ENCODE data around the gene SLC26A2.

The SLC26A2 gene

GRCh38 chr5:149999359-149999758 is 38.8 kb downstream of the SLC26A2 start:
- DNase-seq (ENCODE audit: low read depth, low spot score), result no peak

GRCh38 chr5:149999866-150000255 is 39.3 kb downstream of the SLC26A2 start:
- peak overlapping the region; percentile 96 for H3K27ac ChIP-seq
- DNase-seq (ENCODE audit: low read depth, low spot score), result no peak

More at GRCh38 chr5:149999359-149999758, 38.8 kb downstream of the SLC26A2 start:
- H3K27ac ChIP-seq, result peak overlapping the region; percentile 96

GRCh38 chr5:150000256-150000989 is 39.9 kb downstream of the SLC26A2 start, which contains the start of the genes HMGXB3 and TIGD6:
Gene HMGXB3, plus strand, starts transcription at chr5:150000739. Its CDS starts 4,114 bp downstream, at chr5:150004853.
Gene TIGD6, minus strand, starts transcription at chr5:150000654. Its CDS starts 4,306 bp downstream, at chr5:149996348.
- DNase-seq (ENCODE audit: low read depth, low spot score), result peak; percentile 55
- peak within 1 kb of the TSS; percentile 96 for H3K27ac ChIP-seq

- H3K27ac ChIP-seq, result peak overlapping the region; percentile 96
- DNase-seq (ENCODE audit: low read depth, low spot score), result no peak
Measured at GRCh38 chr5:150000990-150001659, 40.6 kb downstream of the SLC26A2 start.

GRCh38 chr5:150001660-150002486 is 41.3 kb downstream of the SLC26A2 start:
- H3K27ac ChIP-seq, result peak overlapping the region; percentile 96
- DNase-seq (ENCODE audit: low read depth, low spot score), result peak; percentile 27

- H3K27ac ChIP-seq, result no peak overlapping the region
- no peak for DNase-seq (ENCODE audit: low read depth, low spot score)
Measured at GRCh38 chr5:150006318-150006717, 45.8 kb downstream of the SLC26A2 start.

GRCh38 chr5:150007050-150007449 is 46.5 kb downstream of the SLC26A2 start:
- H3K27ac ChIP-seq, result no peak overlapping the region
- DNase-seq (ENCODE audit: low read depth, low spot score), result no peak

GRCh38 chr5:150009671-150010387 is 49.3 kb downstream of the SLC26A2 start:
- DNase-seq (ENCODE audit: low read depth, low spot score), result no peak
- H3K27ac ChIP-seq, result no peak overlapping the region

- H3K27ac ChIP-seq, result no peak overlapping the region
- DNase-seq (ENCODE audit: low read depth, low spot score), result no peak
Measured at GRCh38 chr5:150013931-150014330, 53.4 kb downstream of the SLC26A2 start.

- H3K27ac ChIP-seq, result no peak overlapping the region
- no peak for DNase-seq (ENCODE audit: low read depth, low spot score)
Measured at GRCh38 chr5:150014456-150014855, 53.9 kb downstream of the SLC26A2 start.

- DNase-seq (ENCODE audit: low read depth, low spot score), result no peak
- H3K27ac ChIP-seq, result no peak overlapping the region
Measured at GRCh38 chr5:150015415-150015814, 54.9 kb downstream of the SLC26A2 start.

- no peak for DNase-seq (ENCODE audit: low read depth, low spot score)
- peak overlapping the region; percentile 49 for H3K27ac ChIP-seq
Measured at GRCh38 chr5:150016537-150016936, 56.0 kb downstream of the SLC26A2 start.

- no peak for DNase-seq (ENCODE audit: low read depth, low spot score)
- peak overlapping the region; percentile 49 for H3K27ac ChIP-seq
Measured at GRCh38 chr5:150017226-150018005, 56.9 kb downstream of the SLC26A2 start.

GRCh38 chr5:150020249-150020648 is 59.7 kb downstream of the SLC26A2 start:
- H3K27ac ChIP-seq, result peak overlapping the region; percentile 89
- DNase-seq (ENCODE audit: low read depth, low spot score), result no peak

- DNase-seq (ENCODE audit: low read depth, low spot score), result peak; percentile 78
- peak overlapping the region; percentile 89 for H3K27ac ChIP-seq
Measured at GRCh38 chr5:150021491-150022157, 61.1 kb downstream of the SLC26A2 start.

GRCh38 chr5:150022158-150022531 is 61.6 kb downstream of the SLC26A2 start:
- H3K27ac ChIP-seq, result peak overlapping the region; percentile 89

GRCh38 chr5:150022681-150023080 is 62.1 kb downstream of the SLC26A2 start:
- peak overlapping the region; percentile 89 for H3K27ac ChIP-seq
- DNase-seq (ENCODE audit: low read depth, low spot score), result no peak

More at GRCh38 chr5:150022158-150022531, 61.6 kb downstream of the SLC26A2 start:
- DNase-seq (ENCODE audit: low read depth, low spot score), result peak; percentile 72

GRCh38 chr5:150023136-150023535 is 62.6 kb downstream of the SLC26A2 start:
- peak overlapping the region; percentile 89 for H3K27ac ChIP-seq
- no peak for DNase-seq (ENCODE audit: low read depth, low spot score)
